SH-SY5Y (cell line): ENCODE results near the gene PCDHGC5.

Source experiments
- GATA2 ChIP-seq: IDR thresholded peaks from 2 replicates; pipeline ENCODE4 v1.6.1; 2011; ENCODE audit warnings: mild to moderate bottlenecking, low read depth, low read length
- GATA3 ChIP-seq: IDR thresholded peaks from 2 replicates; pipeline ENCODE4 v1.6.1; 2011; ENCODE audit warnings: low read depth, mild to moderate bottlenecking, low read length, moderate library complexity

DNA sequence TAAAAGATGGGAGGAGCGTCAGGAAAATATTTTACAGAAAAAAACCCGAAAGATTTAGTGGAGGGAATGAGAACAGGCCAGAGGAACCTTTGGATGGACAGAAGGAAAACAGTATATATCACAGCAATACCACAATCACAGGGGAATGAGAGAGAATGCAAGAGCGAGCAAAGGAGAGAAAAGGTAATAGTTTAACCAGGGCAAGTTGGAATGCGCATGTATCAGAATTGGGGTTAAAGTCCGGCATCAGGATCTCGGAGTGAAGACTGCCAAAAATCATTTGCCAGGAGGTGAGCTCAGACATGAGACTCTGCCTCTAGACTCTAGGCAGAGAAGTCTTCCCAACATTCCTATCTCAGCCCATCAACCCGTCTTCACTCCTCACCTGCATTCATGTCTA is 36.8 kb downstream of the PCDHGC5 start:
- no peak for TF ChIP-seq GATA2
- no peak for TF ChIP-seq GATA3
